Dedifferentiated amniotic fluid mesenchymal stem cell (primary cell): ENCODE measurements around the gene ACO2.
"Not testable (repeated sequence)": the region's sequence is repeated elsewhere in the genome, so short reads cannot be mapped to it uniquely, and the experiment has no call there.

Source experiments
- DNase-seq: peaks from one replicate; pipeline ENCODE4 v3.0.0-alpha.2; 2016; ENCODE audit errors: extremely low spot score

Gene ACO2

DNA sequence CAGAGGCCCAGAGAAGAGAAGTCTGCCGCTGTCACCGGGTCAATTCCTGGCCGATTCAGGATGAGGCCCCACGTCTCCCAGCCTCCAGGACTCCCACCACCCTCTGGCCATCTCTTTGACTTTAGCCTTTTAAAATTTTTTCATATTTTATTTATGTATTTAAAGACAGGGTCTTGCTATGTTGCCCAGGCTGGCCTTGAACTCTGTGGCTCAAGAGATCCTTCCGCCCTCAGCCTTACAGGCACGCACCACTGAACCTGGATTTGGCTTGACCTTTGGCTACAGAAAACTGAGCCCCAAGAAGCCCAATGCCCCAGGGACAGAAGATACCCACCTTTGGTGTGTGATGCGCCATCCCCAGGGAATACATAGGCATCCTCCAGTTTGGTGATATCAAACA is 71.4 kb downstream of the ACO2 start:
- no peak for DNase-seq

GRCh38 chr22:41541484-41541883 is 72.6 kb downstream of the ACO2 start:
- no peak for DNase-seq

DNA sequence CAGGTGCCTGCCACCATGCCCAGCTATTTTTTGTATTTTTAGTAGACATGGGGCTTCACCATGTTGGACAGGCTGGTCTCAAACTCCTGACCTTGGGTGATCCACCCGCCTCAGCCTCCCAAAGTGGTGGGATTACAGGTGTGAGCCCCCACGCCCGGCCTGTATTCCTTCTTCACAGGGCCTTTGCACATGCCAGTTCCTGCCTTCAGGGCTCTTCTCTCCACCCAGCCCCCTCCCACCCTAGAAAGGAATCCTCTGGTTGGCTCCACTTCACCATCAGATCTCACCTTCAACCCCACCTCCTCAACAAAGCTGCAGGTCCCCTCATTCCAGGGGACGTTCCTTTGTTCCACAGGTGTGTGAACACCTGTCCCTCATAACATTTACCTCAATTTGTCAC is 73.3 kb downstream of the ACO2 start:
- no peak for DNase-seq

DNA sequence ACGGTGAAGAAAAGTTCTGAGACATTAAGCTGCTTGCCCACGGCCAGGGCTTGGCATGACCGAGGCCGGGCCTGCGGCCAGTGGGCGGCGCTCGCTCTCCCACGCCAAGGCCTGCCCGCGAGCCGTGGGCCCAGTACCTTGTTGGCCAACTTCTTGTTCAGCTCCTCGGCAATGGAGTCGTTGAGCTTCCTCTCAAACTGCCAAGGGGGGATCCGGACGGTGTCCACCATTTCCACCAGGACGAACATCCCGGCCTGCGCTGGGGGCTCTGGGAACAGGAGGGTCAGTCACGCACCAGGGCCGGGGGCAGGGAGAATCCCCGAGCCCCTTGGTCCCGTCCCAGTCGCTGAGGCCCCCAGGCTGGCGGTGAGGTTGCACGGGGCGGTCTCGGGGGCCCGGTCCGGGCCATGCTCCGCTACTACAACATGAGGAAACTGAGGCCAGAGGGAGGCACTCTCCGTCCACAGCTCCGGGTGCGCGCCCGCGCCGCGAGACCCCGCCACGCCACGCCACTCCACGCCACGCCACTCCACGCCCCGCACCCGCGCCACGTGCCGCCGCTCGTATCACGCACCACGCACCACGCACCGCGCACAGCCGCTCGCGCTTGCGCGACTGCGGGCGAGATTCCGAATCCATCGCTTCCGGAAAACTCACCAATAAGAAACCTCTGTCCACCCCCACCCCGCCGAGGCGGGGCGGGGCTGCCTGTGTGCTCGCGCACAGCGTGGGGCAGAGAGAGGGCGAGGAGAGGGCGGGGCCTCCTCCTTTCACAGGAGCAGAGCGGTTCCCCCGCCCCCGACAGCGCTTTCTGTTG is 75.1 kb downstream of the ACO2 start, which contains the start of gene POLR3H:
TSS of gene POLR3H (minus strand) at position 617 of the 817 bp plus-strand sequence. CDS start at position 248, 369 bp downstream.
- DNase-seq, result peak; percentile 97

- no peak for DNase-seq
These were observed 76.0 kb downstream of the ACO2 start for GRCh38 chr22:41544671-41545476.

GRCh38 chr22:41548830-41549211 is 79.9 kb downstream of the ACO2 start:
- DNase-seq, result no peak

- no peak for DNase-seq
These were observed 82.1 kb downstream of the ACO2 start for GRCh38 chr22:41550952-41551491.

- no peak for DNase-seq
These were observed 83.1 kb downstream of the ACO2 start for GRCh38 chr22:41551877-41552582.

DNA sequence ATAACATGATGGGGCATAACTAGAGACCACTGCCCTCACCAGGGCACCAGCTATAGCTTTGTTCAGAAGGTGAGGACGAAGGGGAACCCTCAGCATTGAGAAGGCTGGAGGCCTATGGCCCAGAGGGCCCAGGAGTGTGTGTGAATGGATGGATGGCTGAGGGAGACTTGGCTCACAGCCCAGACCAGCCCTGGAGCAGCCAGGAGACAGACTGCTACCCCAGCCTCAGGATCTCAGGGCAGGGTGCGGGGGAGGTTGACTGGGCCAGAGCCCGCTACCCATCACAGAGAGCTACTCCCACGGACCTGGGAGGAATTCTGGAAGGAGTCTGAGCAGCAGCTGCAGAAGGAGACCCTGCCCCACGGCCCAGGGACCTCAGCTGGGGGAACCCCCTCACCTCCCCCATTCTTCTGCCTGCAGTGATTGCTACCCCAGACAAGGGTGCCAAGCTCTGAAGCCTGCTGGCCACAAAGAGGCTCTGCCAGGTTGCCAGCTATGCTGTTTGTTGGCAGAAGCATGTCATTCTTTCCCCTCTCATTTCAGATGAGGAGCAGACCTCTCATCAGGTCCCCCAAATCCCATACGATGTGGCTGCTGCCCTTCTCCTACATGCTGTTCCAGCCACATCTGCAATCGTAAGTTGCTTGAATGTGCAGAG is 86.5 kb downstream of the ACO2 start:
- no peak for DNase-seq

GRCh38 chr22:41556561-41556960 is 87.6 kb downstream of the ACO2 start:
- DNase-seq, result no peak

DNA sequence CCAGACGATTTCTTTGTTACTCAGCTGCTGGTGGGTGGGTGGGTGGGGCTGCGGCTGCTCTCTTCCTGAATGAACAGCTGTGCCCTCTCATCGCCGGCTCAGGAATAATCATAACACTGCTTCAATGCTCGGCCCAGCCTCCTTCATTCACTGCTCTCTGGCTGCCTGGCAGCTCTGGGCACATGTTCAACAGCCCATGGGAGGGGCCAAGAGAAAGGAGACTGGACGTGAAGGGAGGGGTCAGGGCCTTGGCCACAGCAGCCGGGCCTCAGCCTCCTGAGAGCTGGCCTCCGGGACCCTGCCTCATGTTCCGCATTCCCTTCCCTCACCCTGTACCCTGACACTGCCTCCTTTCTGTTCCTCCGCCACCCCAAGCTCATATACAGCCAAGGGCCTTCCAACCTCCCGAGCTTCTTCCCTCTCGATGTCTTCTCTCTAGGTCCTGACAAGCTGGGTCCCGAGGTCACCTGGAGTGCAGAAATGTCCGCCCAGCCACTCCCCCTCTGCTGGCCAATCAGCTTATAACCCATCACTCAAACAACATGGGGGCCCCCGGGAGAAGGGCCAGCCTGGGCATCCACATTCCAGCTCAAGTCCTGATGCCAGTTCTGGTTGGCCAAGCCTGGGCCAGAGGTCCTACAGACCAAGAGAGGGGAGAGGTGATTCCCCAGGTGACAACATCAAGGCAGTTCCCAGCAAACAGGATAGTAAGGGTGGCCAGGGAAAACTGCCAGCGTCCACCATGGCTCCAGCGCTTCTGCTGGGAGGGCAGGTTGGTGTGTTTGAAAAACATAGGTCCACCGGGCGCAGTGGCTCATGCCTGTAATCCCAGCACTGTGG is 88.7 kb downstream of the ACO2 start:
- peak; percentile 88 for DNase-seq

GRCh38 chr22:41558241-41558630 is 89.3 kb downstream of the ACO2 start:
- not testable (repeated sequence) for DNase-seq

DNA sequence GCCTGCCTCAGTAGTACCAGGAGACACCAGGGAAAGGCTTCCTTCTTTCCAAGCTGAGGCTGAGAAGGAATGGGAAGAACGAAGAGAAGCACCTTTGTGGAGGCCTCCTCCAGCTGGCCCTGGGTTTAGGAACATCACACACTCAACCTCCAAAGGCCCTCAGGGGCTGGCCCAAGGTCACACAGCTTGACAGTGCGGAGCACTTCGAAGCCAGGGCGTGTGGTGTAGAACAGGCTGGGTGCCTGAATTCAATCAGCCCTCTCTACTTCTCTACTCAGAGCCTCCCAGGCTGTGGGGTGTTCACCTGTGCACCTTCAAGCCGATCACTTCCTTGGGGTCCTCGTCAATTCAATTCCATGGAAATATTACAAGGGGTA is 91.2 kb downstream of the ACO2 start:
- DNase-seq, result no peak

DNA sequence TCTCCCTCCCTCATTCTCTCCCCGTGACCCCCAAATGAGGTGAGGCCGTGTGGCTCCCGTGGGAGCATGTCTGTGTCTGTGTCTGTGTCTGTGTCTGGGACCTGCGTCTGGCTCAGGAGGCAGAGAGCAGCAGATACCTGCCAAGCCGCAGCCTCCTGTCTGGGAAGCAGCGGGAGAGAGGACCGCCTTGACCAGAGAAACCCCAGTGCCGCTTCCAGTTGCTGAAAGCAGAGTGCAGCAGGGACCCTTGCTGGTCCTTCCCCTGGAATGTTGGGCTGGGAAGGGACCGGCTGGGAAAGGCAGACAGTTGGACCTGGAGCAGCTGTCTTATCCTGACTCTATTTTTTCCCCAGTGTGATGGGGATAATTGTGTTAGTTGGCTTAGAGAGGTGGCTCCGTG is 92.4 kb downstream of the ACO2 start:
- no peak for DNase-seq

- DNase-seq, result no peak
These were observed 92.9 kb downstream of the ACO2 start for GRCh38 chr22:41561788-41562187.

DNA sequence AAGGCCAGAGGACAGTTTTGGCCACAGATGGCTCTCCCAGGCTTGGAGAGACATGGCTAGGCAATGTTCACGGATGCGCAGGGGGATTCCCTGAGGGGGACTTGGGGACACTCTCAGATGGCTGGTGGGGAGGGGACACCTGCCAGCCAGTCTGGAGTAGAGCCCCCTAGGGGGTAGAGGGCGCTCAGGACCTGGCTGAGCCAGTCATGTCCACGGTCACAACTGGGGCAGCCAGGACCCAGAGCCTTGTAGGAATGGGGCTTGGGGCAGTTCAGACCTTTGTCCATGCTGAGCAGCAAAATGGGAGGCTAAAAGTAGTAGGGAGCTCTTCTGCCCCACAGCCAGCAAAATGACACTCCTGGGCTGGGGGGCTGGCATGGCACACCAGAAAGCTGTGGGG is 93.5 kb downstream of the ACO2 start:
- DNase-seq, result no peak

- DNase-seq, result no peak
These were observed 94.3 kb downstream of the ACO2 start for GRCh38 chr22:41563051-41563711.

DNA sequence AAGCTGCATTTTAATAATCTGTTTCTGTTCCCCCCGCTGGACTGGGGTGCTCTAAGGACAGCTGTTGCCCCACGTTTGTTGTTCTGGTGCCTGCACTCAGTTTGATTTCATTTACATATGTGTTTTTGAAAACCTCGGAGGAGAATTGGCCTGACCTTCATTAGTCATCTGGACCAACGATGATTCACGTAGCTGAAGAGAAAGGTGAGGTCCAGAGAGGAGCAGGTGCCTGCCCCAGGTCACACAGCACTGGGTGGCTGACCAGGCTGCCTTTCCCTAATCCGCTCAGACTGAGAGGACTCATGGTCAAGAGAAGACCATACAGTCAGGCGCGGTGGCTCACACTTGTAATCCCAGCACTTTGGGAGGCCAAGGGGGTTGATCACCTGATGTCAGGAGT is 95.6 kb downstream of the ACO2 start:
- DNase-seq, result no peak

DNA sequence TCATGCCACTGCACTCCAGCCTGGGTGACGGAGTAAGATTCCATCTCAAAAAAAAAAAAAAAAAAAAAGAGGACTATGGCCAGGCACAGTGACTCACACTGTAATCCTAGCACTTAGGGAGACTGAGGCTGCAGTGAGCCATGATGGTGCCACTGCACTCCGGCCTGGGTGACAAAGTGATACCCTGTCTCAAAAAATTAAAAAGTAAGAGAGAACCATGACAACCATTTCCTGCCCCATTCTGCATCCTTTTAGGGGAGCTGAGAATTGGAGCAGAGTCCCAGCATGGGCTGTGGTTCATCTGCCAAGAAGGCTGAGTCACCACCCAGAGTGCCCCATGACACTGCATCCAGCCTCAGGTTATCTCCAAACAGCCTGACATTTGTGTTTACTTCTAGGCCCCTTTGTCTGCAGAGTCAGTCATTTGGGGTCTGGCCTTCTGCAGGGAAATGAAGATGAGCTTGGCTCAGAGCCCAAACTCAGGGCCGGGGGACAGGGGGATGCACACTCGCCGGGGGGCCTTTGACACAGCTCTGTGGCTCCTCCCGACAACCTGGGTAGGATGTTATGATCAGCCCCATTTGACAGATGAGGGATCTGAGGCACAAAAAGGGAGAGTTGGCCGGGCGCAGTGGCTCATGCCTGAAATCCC is 96.6 kb downstream of the ACO2 start:
- no peak for DNase-seq

GRCh38 chr22:41567512-41567768 is 98.5 kb downstream of the ACO2 start:
- no peak for DNase-seq
